Measurements from ENCODE around the gene WASHC2A. TPM values are rescaled to one million over a fixed set of nuclear protein-coding genes. Genes with fewer than 3 reads are reported as not detected.
"Not testable (repeated sequence)": the region's sequence is repeated elsewhere in the genome, so short reads cannot be mapped to it uniquely, and the experiment has no call there.

WASHC2A gene
- total RNA-seq: 13.5 TPM

- peak within 1 kb of the TSS; percentile 57 to 70 for H3K27ac ChIP-seq
Observed at GRCh38 chr10:50067546-50068351, at the start of gene WASHC2A. Gene WASHC2A, plus strand, starts transcription at chr10:50067954. Its CDS starts 52 bp downstream, at chr10:50068006.

GRCh38 chr10:50019279-50019678 lies 48.5 kb upstream of the WASHC2A start:
- H3K9me3 ChIP-seq; DNase-seq (ENCODE audit: low spot score in 2 of 2); H3K36me3 ChIP-seq; H3K4me3 ChIP-seq; H3K27me3 ChIP-seq; intact Hi-C loops (cut with DNase I); H3K4me1 ChIP-seq; H3K27ac ChIP-seq: not testable (repeated sequence)

More at GRCh38 chr10:50067546-50068351, at the start of gene WASHC2A:
- not testable (repeated sequence) for H3K4me1 ChIP-seq, H3K9me3 ChIP-seq, H3K27me3 ChIP-seq, H3K36me3 ChIP-seq
- peak; percentile 82 to 97 for DNase-seq (ENCODE audit: low spot score in 2 of 2)
- intact Hi-C loops (cut with DNase I): loop anchor here (10.0 kb wide), 1 partner anchor 473 kb away; no protein-coding TSS in a partner anchor
- peak within 1 kb of the TSS; percentile 77 to 97 for H3K4me3 ChIP-seq

- intact Hi-C loops (cut with DNase I); H3K4me1 ChIP-seq; H3K27me3 ChIP-seq; H3K36me3 ChIP-seq; H3K4me3 ChIP-seq; H3K27ac ChIP-seq; DNase-seq (ENCODE audit: low spot score in 2 of 2); H3K9me3 ChIP-seq: not testable (repeated sequence)
Observed at GRCh38 chr10:50020451-50021024, 47.2 kb upstream of the WASHC2A start.

- no peaks in the 10 kb centered on the region for H3K4me1 ChIP-seq
- no peaks in the 10 kb centered on the region for H3K9me3 ChIP-seq
- H3K27me3 ChIP-seq: no peaks in the 10 kb centered on the region
- no peak overlapping the region for H3K4me3 ChIP-seq
- no peak for TF ChIP-seq CTCF (IDR thresholded peaks at IDR 0.05)
- intact Hi-C loops (cut with DNase I): no loop called here
- no peaks in the 10 kb centered on the region for H3K36me3 ChIP-seq
- no peak for DNase-seq (ENCODE audit: low spot score in 2 of 2)
- H3K27ac ChIP-seq: no peak overlapping the region
Observed at GRCh38 chr10:50021646-50022045, 46.1 kb upstream of the WASHC2A start.

- H3K27me3 ChIP-seq; H3K9me3 ChIP-seq; H3K27ac ChIP-seq; H3K36me3 ChIP-seq; H3K4me1 ChIP-seq; H3K4me3 ChIP-seq; DNase-seq (ENCODE audit: low spot score in 2 of 2); intact Hi-C loops (cut with DNase I): not testable (repeated sequence)
Observed at GRCh38 chr10:50024716-50025383, 42.9 kb upstream of the WASHC2A start.

GRCh38 chr10:50025627-50026026 lies 42.1 kb upstream of the WASHC2A start:
- DNase-seq (ENCODE audit: low spot score in 2 of 2): no peak
- TF ChIP-seq CTCF (IDR thresholded peaks at IDR 0.05): no peak
- intact Hi-C loops (cut with DNase I): no loop called here

GRCh38 chr10:50027195-50027594 lies 40.6 kb upstream of the WASHC2A start:
- no peaks in the 10 kb centered on the region for H3K4me1 ChIP-seq
- intact Hi-C loops (cut with DNase I): no loop called here

More at GRCh38 chr10:50025627-50026026, 42.1 kb upstream of the WASHC2A start:
- Histone ChIP-seq H3K4me1 (no peaks in the 10 kb centered on the region), H3K36me3 (no peaks in the 10 kb centered on the region), H3K9me3 (no peaks in the 10 kb centered on the region), H3K27me3 (no peaks in the 10 kb centered on the region), H3K27ac (no peak overlapping the region), H3K4me3 (no peak overlapping the region)

More at GRCh38 chr10:50027195-50027594, 40.6 kb upstream of the WASHC2A start:
- no peak for DNase-seq (ENCODE audit: low spot score in 2 of 2)
- no peaks in the 10 kb centered on the region for H3K27me3 ChIP-seq
- no peak overlapping the region for H3K27ac ChIP-seq
- H3K4me3 ChIP-seq: no peak overlapping the region
- TF ChIP-seq CTCF (IDR thresholded peaks at IDR 0.05): no peak
- no peaks in the 10 kb centered on the region for H3K36me3 ChIP-seq
- no peaks in the 10 kb centered on the region for H3K9me3 ChIP-seq

Data from ascending aorta (tissue), 2 donors.